Ectodermal cell (in vitro differentiated cells): ENCODE results near the gene FBXL13.
"Not testable (repeated sequence)": the region's sequence is repeated elsewhere in the genome, so short reads cannot be mapped to it uniquely, and the experiment has no call there.

Source experiments
- H3K27ac ChIP-seq: 2 replicates; pipeline ENCODE4 v1.7.0; 2013; ENCODE audit warnings: mild to moderate bottlenecking, low read depth, low read length; ENCODE audit not compliant: insufficient read depth, poor library complexity, severe bottlenecking
- H3K27me3 ChIP-seq: 2 replicates; pipeline ENCODE4 v1.7.0; 2013; ENCODE audit warnings: mild to moderate bottlenecking, low read length; ENCODE audit not compliant: insufficient read depth, control insufficient read depth, poor library complexity, severe bottlenecking
- H3K36me3 ChIP-seq: one replicate; pipeline ENCODE4 v1.7.0; 2013; ENCODE audit warnings: low read length; ENCODE audit not compliant: control insufficient read depth, insufficient read depth
- H3K4me1 ChIP-seq: one replicate; pipeline ENCODE4 v1.7.0; 2013; ENCODE audit warnings: low read length; ENCODE audit not compliant: control insufficient read depth, insufficient read depth
- H3K4me3 ChIP-seq: 2 replicates; pipeline ENCODE4 v1.7.0; 2013; ENCODE audit warnings: low read depth, low read length, control low read depth; ENCODE audit not compliant: insufficient read depth
- H3K9me3 ChIP-seq: 2 replicates; pipeline ENCODE4 v1.7.0; 2013; ENCODE audit warnings: mild to moderate bottlenecking, low read length, moderate library complexity; ENCODE audit not compliant: control insufficient read depth
- WGBS, 2 experiments: methylation state at CpG; one replicate each; pipeline ENCODE4 v1.1.7; 2013; ENCODE audit warnings: missing lambda C conversion rate in 2 of 2; 5-methylcytosine and 5-hydroxymethylcytosine counted together

FBXL13 gene

GRCh38 chr7:103001210-103001609 lies 73.4 kb downstream of the FBXL13 start:
- 91 to 92% methylated on average over 2 of the region's 2 CpGs for WGBS, 2 experiments
- Histone ChIP-seq H3K4me1 (no peaks in the 10 kb centered on the region), H3K9me3 (peaks cover 2% of the 10 kb centered on the region), H3K36me3 (peaks cover 2% of the 10 kb centered on the region), H3K4me3 (no peak overlapping the region), H3K27ac (no peak overlapping the region), H3K27me3 (no peaks in the 10 kb centered on the region)

DNA sequence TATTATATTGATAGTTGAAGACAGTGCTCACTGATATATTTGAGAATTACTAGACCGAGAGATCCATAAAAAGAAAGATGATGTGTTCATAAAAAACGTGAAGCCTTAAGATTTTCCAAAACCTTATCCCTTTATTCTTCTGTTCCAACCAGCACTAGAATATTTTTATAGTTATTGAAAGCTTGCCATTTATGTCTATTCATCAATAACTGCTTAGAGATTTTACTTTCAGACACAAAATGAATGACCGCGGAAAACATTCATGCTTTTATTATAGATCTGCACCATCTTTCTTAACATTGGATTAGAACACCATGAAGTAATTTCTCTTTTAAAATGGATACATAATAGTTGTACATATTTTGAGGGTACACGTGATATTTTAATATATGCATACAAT lies 77.6 kb downstream of the FBXL13 start:
- H3K27me3 ChIP-seq, result no peaks in the 10 kb centered on the region
- H3K4me1 ChIP-seq, result no peaks in the 10 kb centered on the region
- no peaks in the 10 kb centered on the region for H3K9me3 ChIP-seq
- no peak overlapping the region for H3K27ac ChIP-seq
- WGBS, 2 experiments, result 89 to 100% methylated on average over 2 to 5 of the region's 5 CpGs
- H3K4me3 ChIP-seq, result no peak overlapping the region
- H3K36me3 ChIP-seq, result peaks cover 2% of the 10 kb centered on the region

- not testable (repeated sequence) for H3K27ac ChIP-seq, H3K9me3 ChIP-seq, H3K27me3 ChIP-seq, H3K4me3 ChIP-seq, H3K4me1 ChIP-seq, H3K36me3 ChIP-seq
- 91 to 97% methylated on average over 4 to 5 of the region's 5 CpGs for WGBS, 2 experiments
These were observed 79.0 kb downstream of the FBXL13 start for GRCh38 chr7:102995609-102996008.

DNA sequence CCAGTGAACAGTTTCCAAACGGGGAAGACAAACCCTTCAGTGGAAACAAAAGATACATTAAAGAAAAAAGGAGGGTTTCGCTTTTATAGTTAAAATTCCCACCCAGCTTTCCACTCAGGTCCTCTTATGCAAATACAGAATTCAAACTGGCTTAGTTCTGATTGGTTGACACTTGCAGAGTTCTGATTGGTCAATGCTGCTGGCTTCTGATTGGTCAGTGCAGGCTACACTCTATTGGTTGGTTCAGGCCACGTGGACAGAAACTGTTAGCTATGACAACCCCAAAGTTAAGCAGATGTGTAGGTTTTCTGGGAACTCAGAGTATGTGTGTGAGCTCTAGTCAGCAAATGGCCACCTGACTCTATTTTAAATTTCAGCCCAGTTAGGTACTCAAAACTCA lies 80.0 kb downstream of the FBXL13 start:
- Histone ChIP-seq H3K27ac (no peak overlapping the region), H3K36me3 (no peaks in the 10 kb centered on the region), H3K27me3 (no peaks in the 10 kb centered on the region), H3K4me3 (no peak overlapping the region), H3K4me1 (no peaks in the 10 kb centered on the region), H3K9me3 (no peaks in the 10 kb centered on the region)
- 90 to 97% methylated on average over 3 of the region's 3 CpGs for WGBS, 2 experiments

DNA sequence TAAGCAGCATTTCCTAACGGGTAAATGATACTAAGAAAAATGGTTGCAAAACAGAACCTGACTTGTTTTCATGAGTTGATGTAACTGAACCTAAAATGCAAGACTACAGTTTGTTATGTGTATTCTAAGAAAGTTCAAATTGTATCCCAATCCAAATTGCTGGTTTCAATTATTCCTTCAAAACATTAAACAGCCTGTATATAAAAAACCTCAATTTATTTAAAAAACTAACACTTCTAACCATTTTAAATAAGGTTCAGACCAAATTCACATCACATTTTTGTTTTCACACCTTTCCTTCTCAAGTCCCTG lies 80.9 kb downstream of the FBXL13 start:
- Histone ChIP-seq H3K36me3 (no peaks in the 10 kb centered on the region), H3K27ac (no peak overlapping the region)
- 89 to 100% methylated on average over 1 of the region's 1 CpG for WGBS, 2 experiments

DNA sequence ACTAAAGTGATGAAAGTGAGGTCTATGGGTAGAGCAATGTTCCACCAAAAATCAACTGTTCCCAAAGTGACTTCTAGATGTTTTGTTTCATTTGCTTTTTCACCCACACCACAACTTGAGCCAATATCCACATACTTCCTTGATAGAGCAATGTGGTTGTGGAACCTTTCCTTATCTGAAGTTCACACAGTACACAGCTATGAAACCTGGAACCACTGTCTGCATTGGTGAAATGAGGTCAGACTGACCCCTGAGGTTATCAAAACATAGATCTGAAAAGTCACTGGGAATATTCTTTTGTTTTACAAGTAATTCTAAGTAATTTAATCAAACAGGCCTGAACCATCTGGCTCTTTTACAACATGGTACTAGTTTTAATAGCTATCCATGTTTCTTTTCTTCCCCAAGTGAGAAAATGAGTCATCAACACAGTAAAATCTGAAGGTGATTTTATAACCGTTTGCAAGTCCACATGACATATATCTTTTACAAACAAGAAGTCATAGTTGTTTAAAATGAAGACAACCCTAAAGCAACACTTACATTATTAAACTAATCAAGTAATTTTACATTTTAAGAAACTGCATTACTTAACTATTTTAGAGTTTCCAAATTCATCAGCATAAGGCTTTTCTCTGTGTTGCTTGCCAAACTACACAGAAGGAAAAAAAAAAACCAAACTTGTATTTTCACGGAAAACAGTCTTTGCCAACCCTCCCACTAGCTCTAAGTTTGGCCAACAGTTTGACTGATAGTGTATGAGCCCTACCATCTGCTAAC lies 81.5 kb downstream of the FBXL13 start:
- no peaks in the 10 kb centered on the region for H3K27me3 ChIP-seq
- no peak overlapping the region for H3K4me3 ChIP-seq
- no peaks in the 10 kb centered on the region for H3K9me3 ChIP-seq
- H3K4me1 ChIP-seq, result no peaks in the 10 kb centered on the region
- H3K36me3 ChIP-seq, result no peaks in the 10 kb centered on the region
- WGBS, 2 experiments, result 90 to 100% methylated on average over 1 to 2 of the region's 2 CpGs
- H3K27ac ChIP-seq, result no peak overlapping the region

More for the DNA sequence above, 80.9 kb downstream of the FBXL13 start:
- Histone ChIP-seq H3K4me1 (no peaks in the 10 kb centered on the region), H3K9me3 (no peaks in the 10 kb centered on the region), H3K27me3 (no peaks in the 10 kb centered on the region), H3K4me3 (no peak overlapping the region)

DNA sequence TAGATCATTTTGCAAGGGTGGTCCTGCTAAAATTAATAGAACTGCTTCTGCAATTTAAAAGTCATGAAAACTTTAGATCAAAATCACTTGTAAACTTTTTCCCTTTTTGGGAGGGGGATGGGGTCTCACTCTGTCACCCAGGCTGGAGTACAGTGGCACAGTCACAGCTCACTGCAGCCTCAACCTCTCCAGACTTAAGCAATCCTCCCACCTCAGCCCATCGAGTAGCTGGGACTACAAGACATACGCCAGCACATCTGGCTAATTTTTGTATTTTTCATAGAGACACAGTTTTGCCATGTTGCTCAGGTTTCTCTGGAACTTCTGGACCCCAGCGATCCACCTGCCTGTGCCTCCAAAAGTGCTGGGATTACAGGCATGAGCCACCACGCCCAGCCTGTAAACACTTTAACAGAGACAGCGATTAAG lies 82.1 kb downstream of the FBXL13 start:
- no peak overlapping the region for H3K27ac ChIP-seq
- no peaks in the 10 kb centered on the region for H3K4me1 ChIP-seq
- no peaks in the 10 kb centered on the region for H3K27me3 ChIP-seq
- H3K4me3 ChIP-seq, result no peak overlapping the region
- WGBS, 2 experiments, result 92 to 93% methylated on average over 5 of the region's 5 CpGs
- H3K36me3 ChIP-seq, result no peaks in the 10 kb centered on the region
- no peaks in the 10 kb centered on the region for H3K9me3 ChIP-seq

DNA sequence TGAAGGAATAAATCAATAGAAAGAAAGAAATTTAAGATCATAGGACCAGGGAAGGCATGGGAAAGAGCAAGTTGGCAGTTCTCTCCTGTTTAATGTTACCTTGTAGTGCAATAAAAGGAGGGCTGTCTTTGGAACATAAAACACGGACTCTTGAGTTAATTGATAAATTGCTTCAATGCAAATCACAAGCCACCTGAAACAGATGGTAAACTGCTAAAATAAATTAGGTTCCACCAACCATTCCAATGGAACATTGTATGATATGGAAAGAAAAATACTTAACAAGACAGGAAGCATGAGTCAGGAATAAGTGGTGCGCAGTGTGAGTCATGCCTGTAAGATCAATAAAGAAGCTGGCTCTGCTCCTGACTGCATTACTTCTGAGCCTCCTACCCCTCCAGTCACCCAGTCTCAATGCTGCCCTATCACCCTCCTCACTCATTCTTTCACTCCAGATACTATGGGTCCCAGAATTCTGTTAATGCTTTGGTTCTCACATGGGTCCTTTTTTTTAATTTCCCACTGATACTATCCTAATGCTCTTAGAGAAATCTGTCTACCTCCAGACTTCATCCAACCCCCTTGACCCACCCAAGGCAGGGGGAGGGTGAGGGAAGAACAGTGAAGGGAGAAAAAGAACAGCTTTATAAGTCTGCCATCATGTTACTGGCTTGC lies 82.9 kb downstream of the FBXL13 start:
- H3K27me3 ChIP-seq, result no peaks in the 10 kb centered on the region
- H3K9me3 ChIP-seq, result no peaks in the 10 kb centered on the region
- WGBS, 2 experiments, result 92 to 96% methylated on average over 2 of the region's 2 CpGs
- H3K27ac ChIP-seq, result no peak overlapping the region
- no peak overlapping the region for H3K4me3 ChIP-seq
- H3K4me1 ChIP-seq, result no peaks in the 10 kb centered on the region
- H3K36me3 ChIP-seq, result no peaks in the 10 kb centered on the region

DNA sequence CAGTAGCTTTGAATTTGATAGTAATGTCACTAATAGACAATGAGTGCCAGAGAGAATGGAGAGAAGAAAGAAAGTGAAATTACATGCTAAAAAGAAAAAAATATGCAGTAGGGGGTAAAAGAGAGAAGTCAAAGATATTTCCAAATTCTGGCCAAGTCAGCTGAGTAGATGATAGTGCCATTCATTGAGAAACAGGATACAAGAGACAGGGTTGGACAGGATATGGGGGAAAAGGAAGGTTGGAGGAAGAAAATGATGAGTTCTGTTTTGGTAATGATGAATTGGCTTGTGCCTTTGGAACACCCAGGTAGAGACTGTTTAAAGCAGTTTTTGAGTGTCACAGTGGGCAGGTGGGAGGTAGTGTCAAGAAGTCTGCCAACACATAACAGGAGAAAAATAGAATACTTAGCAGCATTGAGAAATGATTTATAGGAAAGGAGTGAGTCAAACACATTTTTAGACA lies 83.5 kb downstream of the FBXL13 start:
- Histone ChIP-seq H3K9me3 (no peaks in the 10 kb centered on the region), H3K36me3 (no peaks in the 10 kb centered on the region), H3K27ac (no peak overlapping the region), H3K4me1 (no peaks in the 10 kb centered on the region), H3K4me3 (no peak overlapping the region), H3K27me3 (no peaks in the 10 kb centered on the region)

- Histone ChIP-seq H3K27me3 (no peaks in the 10 kb centered on the region), H3K4me3 (no peak overlapping the region), H3K4me1 (no peaks in the 10 kb centered on the region), H3K9me3 (no peaks in the 10 kb centered on the region), H3K36me3 (no peaks in the 10 kb centered on the region), H3K27ac (no peak overlapping the region)
- 89 to 93% methylated on average over 2 of the region's 2 CpGs for WGBS, 2 experiments
These were observed 84.0 kb downstream of the FBXL13 start for GRCh38 chr7:102990642-102991041.
